ENCODE data around the gene OCA2.

OCA2 gene

DNA sequence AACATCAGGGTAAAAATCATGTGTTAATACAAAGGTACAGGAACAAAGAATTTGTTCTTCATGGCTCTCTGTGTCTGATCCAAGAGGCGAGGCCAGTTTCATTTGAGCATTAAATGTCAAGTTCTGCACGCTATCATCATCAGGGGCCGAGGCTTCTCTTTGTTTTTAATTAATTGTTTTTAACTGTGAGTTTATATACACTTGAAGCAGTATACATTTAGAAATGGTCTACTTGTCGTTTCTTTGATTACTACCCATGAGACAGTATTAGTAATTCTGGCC lies 21.2 kb upstream of the OCA2 start:
- no peak for DNase-seq (ENCODE audit: low read depth)

DNA sequence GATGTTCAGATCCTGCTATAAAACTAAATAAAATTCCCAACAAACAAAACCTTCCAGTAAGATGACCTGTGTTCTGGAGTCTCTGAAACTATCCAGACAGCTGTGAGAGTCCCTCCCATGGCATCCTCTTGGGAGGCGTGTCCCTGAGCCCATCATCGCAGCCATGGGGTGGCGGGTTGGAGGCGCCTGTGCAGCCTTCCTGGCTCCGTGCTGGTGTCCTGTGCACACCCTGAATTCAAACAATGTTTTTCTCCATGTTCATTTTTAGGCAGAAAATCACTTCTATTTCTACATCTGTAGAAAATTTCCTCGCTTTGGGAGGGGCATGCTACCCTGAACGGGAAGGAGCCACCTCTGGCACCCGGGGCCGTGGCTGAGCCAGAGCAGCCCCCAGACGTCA lies 19.4 kb upstream of the OCA2 start:
- DNase-seq (ENCODE audit: low read depth) = no peak

DNA sequence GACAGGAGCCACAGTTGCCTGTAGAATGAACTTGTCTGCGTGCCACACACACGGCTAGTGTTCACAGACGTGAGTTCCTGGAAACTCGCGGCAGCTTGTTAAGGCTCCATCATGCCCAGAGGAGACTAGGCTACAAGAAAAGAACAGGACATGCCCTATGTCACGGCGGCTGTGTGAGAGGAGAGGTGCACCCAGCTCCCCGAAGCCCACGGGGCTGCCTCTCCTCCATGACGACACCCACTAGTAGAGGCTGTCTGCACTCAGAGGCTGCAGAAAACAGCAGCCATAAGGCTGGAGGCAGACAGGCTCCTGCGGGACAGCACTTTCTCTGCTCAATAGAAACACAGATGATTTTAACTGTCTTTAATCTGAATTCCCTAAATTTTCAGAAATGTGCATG lies 19.0 kb upstream of the OCA2 start:
- DNase-seq (ENCODE audit: low read depth) = no peak

DNA sequence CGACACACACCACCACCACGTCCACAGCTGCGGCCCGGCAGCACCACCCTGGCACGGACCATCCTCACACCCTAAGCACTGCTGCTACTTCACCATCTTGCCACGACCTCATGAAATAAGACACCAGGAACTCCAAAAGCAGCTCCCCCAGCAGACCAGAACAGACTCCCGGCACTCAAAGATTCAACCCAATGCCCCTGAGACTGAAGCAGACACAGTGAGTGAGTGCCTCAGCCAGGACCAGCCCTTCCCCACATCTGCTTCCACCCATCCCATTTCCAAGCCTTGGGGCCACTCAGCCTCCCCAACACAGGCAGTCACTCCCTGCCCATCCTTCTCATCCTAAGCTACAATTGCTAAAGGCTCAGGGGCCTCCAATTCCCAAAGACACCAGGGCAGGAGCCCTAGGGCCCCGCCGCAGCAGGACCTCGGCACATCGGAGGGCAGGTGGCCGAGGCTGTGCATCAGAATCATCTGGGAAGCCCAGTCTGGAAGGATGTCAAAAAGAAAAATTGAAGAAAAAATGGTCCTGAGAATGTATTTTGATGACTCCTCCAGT lies 18.4 kb upstream of the OCA2 start:
- DNase-seq (ENCODE audit: low read depth) = no peak

DNA sequence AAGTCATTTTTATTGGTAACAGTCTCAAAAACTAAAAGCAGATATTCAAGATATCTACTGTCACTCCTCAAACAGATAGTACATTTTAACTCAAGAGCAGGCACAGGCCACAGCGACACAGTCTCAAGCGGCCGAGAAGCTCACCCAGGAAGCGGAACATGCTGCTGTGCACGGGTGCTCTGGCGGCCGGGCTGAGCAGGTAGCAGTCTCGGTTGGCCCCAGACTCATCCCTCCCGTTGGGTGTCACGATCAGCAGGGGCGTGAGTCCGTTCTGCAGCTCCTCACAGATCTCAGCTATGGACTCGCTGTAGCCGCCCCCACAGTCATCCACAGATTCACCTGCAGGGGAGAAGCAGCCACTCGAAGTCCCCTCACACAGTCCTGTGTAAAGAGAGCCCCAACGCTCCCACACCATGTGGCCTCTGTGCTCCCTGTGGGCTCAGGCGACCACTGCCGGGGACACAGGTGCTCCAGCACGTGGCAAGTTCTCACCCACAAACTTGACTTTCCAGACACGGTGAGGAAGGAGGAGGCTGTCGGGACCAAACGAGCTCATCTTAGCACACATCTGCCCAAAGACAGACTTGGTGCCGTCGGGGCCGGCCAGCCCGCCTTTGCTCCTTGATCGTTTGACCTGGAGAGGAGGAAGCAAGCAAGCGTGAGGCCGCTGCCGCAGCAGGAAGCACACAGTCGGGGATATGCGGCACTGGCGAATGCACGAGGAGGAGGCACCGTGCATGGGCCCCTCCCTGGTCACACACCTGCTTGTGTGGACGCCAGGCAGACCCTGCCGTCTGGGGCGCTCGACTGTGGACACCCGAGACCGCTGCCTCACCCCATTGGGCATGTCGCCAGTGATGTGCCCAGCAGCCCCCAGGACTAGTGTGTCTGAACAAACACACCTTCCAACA lies 17.7 kb upstream of the OCA2 start:
- DNase-seq (ENCODE audit: low read depth) = no peak

DNA sequence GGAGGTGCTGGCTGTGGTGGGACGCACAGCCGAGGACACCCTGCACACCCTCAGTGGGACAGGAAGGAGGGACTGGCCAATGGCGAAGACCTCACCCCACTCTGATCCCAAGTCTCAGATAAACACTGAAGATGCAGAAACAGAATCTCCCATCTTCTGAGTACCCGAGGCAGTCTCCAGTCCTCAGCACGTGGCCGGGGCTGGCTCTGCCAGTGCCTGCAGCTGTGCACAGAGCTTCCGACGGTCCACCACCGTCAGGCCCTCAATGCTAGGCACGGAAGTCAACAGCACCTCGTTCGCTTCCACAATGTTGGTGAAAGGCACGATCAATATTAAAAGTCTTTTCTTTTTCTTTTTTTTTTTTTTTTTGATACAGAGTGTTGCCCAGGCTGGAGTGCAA lies 16.8 kb upstream of the OCA2 start:
- no peak for DNase-seq (ENCODE audit: low read depth)

DNA sequence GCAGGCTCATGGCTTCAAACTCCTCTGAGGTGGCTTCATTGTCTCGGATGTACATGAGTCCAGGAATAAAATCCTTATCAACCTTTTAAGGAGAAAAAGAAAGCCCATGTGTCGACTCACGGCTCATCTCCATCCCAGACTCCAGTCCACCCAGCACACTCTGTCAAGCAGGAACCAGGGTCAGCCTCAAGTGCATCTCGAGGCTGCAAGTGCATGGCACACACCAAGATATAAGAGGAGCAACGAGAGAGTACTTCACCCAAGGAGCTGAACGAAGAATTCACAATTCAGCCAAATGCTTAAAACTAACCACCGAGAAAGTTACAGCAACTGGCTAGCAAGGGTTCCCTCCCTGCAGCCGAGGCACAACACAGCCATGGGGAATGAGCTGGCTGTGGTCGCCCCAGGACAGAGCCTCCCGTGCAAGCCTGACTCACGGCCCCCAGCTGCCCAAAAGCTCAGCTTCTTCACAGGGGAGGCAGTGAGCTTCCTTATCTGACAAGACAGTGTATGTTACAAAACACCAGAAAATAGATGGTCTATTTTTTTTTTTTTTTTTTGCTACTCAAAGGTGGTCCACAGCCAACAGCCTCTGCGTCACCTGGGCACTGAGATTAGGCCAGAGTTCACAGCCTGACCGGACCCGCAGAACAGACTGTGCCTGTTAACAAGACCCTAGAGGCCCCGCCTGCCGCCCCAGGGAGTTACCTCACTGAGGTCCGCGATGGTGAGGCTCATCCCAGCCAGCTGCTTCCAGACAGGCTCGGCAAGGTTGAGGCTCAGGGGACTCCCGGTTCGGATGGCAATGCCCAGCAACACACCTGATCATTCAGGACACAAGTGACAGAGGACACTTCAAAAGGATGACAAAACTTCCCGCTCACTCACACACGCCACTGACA lies 15.9 kb upstream of the OCA2 start:
- no peak for DNase-seq (ENCODE audit: low read depth)

DNA sequence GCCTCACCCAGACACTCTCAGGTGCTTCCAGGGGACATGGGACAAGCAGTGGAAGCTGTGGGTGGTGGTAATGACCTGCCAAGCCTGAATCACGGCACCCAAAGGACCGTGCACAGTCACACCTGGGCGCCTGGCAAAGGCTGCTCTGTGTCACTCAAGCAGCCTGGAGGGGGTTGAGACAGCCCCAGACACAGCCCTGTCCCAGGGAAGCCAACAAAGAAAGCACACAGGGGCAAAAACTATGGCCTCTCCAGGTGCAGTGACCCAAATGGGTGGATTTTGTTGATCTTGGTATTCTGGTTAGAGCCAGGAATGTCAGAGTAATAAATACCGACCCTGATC lies 15.0 kb upstream of the OCA2 start:
- no peak for DNase-seq (ENCODE audit: low read depth)

DNA sequence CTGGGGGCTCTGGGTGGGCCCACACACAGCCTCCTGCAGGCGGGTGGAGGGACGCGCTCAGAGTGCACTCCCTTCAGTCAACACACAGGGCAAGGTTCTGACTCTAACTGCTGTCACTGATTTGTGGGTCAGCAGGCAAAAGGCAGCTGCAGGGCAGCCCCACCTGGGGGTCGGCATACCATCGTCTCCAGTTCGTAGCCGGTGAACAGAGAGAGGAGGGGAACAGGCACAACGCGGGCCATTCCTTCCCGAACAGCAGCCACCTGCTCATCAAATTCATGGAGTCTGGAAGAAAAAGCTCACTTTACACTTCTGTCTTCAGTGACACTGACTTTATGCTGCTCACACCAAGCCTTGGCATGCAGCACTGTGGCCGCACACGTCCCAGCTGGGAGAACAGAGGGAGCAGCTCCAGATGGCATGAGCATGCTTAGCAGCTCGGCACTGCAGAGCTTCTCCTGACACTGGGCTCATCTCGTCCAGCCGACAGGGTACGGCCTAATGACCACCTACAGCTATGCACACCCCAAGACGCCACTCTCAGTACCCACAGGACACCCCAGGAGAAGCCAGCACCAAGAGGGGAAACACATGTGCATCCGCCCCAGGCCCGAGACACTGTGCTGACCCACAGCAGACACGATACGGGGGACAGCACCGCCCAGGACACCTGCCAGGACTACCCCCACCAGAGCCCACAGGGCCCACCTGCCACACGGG lies 14.4 kb upstream of the OCA2 start:
- no peak for DNase-seq (ENCODE audit: low read depth)

DNA sequence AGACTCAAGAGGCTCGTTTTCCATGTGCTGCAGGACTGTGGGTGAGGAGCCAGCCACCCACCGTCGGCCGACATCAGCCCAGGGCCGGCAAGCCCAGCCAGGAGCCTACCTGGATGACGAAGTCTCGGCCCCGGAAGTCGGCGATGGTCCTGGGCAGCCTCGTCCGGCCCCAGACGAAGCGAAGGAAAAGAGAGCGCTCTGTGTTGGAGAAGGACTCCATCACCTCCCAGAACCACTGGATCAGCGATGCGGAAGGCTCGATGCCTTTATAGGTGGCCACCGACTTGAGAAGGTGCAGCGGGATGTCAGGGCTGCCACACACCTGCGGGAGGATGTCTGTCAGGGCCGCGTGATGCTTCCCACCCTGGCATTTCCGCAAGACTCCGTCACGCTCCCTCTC lies 13.8 kb upstream of the OCA2 start:
- no peak for DNase-seq (ENCODE audit: low read depth)

DNA sequence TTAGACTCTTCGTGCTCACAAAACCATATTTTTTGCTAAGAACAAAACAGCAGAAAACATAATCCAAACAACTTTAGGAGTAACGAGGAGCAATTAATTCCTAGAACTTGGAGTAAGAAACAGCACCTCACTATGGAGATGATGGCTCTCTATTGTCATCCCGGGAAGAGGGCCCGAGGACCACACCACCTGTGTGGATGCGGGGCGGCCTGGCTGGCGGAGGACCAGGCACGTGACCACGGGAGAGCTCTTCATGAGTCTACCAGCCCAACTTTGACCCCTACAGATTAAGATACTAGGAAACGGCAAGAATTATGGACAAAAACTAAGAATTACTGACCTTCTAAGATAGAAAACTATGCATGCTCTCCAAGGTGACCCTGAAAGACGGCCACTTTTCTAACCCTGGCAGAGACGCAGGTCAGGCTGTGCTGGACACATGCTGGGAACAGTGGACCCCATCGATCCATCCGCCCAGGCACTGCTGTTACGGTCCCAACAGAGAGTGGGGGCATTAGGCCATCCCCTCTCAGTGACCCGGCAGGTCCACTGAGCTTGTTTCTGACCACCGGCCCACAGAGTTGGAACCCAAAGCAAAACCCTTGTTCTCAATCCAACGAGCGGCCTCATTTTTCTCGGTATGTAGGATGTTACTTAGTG lies 13.1 kb upstream of the OCA2 start:
- no peak for DNase-seq (ENCODE audit: low read depth)

DNA sequence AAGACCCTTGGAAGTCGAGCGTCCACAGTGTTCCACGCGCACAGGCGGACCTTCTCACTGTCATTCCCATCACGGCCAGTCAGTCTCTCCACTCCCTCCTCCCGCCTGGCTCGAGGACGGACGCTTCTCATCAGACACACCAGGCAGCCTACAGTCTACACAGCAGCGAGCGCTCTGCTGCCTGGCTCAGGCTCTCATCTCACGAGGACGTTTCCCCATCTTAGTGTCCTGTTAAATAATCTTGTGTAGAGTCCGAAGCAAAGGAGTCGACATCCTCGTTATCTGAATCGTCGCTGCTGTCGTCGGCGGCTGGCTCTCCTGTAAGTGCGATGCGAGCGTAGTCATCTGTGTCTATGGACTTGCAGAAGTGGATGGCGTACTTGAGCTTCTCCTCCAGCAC lies 12.4 kb upstream of the OCA2 start:
- DNase-seq (ENCODE audit: low read depth) = no peak

DNA sequence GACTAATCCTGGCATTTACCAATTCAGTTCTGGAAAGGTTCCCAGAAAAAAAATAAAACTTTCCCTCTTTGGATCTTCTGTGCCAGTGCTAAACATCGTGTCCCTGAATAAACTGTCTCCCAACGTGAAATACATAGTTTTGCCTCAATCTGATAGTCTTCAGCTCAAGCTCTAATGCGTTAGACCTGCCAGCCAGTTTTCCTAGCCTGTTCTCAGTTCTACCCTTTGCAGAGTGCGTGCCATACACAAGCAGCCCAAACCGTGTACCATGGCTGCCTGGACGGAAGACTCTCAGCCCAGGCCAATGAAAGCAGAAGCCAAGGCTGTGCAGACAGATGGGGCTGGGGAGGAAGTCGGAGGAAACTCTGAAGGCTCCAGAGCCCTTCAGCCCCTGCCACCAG lies 11.4 kb upstream of the OCA2 start:
- no peak for DNase-seq (ENCODE audit: low read depth)

DNA sequence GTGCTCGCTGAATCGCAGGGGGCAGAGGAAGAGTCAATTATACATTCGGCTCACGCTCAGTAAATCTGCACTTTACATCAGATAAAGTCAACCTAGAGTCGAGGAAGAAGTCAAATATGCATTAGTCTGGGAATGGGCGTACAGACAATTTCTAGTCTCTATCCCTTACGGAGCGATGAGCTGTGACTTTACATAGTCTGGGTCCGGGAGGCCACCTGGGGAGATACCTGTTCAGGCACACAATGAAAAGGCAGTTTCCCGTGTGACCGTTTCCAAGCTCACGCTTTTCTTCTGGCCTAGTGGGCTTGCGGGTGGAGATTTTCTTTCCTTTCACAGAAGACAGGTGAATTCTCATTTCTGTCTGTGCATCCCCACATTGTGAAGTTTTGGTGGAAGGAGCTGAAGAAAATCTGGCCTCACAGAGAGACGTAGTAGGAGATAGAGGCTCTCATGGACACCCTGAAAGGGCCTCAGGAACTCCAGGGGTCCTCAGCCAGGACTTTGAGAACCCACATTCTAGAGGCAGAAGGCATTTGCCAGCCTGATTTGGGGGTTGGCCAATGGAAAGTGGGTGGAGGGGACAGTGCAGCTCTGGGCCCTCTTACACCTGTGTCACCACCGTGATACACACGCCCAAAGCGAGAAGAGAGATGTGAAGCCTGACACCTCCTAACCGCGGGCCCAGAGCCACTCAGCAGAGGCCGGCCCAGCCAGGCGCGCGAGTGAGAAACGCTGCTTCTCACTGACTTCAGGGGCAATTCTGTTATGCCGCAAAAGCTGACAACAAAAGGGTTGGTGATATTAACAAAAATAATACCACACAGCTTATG lies 10.7 kb upstream of the OCA2 start:
- DNase-seq (ENCODE audit: low read depth) = no peak

DNA sequence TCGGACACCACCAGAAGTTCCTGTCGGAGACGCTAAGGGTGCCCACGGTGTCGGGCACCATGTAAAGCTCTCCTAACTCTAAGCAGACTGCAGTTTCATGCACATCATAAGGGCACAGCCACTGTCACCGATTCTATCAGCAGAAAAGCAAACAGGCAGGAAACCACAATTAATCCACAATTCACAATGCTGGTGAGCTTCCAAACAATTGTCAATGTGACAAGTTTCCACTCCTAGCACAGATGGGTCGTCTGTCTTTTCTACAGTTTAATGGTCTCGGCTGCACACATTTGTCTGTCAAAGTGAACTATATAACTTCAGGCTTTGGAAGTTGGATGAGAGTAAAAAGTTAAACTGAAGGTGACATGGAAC lies 8.8 kb upstream of the OCA2 start:
- DNase-seq (ENCODE audit: low read depth) = no peak

DNA sequence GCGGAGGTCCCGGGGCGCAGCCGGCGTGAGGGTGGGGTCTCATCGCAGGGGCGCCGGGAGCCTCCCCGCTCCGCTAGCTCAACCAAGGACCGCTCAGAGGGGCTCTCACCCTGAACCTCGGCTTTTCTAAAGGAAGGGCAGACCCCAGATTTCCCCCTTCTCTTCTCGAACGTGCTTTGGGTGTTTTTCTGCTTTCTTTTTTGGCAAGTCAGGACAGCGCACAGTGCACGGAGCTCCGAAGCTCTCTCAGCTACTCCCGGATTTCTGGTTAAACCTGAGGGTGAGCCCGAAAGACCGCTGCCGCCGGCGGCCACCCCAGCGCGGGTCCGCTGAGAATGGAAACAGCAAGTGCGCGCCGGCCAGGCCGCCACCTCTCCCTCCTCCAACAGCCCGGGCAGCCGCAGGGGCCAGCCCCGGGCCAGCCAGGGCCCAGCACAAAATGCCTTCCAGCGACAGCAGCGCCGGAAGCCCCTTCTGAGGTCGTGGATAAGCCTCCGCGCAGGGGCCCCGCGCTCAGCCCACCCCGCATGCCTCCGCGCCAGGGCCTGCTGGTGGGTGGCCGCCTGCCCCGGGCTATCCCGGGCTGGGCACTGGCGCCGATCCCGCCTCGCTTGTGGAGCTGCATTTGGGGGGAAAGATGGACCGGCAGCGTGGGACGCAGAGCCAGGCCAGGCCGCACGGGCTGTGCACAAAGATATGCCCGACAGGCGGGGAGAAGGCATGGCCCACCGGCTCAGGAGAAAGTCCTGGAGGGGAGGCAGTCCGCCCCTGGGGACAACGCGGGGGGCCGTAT lies 8.2 kb upstream of the OCA2 start:
- no peak for DNase-seq (ENCODE audit: low read depth)

DNA sequence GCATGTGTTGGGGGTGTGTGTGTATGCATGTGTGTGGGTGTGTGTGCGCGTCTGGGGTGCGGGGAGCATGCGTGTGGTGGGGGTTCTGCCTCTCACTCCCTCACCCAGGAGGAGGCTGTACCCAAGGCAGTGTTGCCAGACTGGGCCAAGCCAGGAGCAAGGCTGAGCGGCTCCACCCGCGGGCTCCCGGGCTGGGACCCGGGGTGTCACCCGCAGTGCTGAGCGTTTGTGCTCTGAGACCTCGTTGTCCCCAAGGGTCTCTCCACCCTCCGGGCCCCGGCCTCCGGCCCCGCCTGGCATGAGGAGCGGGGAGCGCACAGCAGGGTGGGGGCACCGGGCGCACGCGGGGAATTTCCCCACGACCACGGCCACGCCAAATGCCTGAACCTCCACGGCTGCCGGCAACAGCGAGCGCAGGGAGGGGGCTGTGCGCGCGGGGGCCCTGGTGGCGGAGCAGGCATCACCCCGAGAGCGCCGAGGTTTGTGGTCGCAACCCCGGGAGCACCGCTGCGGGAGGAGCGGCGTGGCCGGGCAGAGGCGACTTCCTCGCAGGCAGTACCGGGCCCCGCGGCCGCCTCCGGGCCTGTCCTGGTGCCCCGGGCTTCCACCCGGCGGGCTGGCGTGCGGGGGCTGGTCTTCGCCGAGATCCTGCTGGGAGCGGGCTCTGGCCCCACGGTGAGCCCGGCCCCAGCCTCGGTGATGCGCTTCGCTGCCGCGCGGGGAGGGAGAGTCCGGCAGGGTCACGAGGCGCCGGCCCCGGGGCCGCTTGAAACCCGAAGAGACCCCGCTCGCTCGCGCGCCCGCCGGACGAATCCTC lies 7.4 kb upstream of the OCA2 start:
- DNase-seq (ENCODE audit: low read depth) = no peak

DNA sequence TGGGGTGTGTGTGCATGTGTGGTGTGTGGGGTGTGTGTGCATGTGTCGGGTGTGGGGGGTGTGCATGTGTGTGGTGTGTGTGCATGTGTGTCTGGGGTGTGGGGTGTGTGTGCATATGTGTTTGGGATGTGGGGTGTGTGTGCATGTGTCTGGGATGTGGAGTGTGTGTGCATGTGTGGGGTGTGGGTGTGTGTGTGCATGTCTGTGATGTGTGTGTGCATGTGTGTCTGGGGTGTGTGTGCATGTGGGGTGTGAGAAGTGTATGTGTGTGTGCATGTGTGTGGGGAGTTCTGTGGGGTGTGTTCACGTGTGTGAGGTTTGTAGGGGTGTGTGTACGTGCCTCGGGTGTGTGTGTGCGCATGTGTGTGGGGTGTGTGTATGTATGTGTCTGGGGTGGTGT lies 6.7 kb upstream of the OCA2 start:
- no peak for DNase-seq (ENCODE audit: low read depth)

DNA sequence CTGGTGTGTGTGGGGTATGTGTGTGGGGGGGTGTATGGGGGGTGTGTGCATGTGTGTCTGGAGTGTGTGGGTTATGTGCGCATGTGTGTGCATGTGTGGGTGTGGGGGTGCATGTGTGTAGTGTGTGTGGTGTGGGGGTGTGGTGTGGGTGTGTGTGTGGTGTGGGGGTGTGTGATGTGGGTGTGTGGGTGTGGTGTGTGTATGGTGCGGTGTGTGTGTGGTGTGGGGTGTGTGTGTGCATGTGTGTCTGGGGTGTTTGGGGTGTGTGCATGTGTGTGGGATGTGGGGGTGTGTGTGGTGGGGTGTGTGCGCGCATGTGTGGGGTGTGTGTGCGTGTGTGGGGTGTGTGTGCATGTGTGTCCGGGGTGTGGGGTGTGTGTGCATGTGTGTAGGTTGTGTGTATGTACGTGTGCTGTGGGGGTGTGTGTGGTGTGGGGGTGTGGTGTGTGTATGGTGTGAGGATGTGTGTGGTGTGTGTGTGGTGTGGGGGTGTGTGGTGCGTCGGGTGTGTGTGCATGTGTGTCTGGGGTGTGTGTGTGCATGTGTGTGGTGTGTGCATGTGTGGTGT lies 6.2 kb upstream of the OCA2 start:
- DNase-seq (ENCODE audit: low read depth) = no peak
